SU-DHL-6 (cell line): ENCODE measurements around the gene TBP.

Source experiments
- EZH2phosphoT487 ChIP-seq: fragments of 200-600 bp; sonication (generic), shearing (Covaris generic); conservative IDR thresholded peaks from 2 replicates; pipeline ENCODE4 v1.6.1; 2018; ENCODE audit warnings: mild to moderate bottlenecking, antibody characterized with exemption, low read length, moderate library complexity, mixed read lengths
- TF ChIP-seq, protein P1 (sequence below): fragments of 200-600 bp; sonication (generic); IDR thresholded peaks from one replicate; pipeline ENCODE4 v1.5.1; 2017; ENCODE audit warnings: antibody characterized with exemption, mild to moderate bottlenecking, low read length, moderate library complexity; ENCODE audit not compliant: insufficient read depth, poor library complexity, severe bottlenecking

DNA sequence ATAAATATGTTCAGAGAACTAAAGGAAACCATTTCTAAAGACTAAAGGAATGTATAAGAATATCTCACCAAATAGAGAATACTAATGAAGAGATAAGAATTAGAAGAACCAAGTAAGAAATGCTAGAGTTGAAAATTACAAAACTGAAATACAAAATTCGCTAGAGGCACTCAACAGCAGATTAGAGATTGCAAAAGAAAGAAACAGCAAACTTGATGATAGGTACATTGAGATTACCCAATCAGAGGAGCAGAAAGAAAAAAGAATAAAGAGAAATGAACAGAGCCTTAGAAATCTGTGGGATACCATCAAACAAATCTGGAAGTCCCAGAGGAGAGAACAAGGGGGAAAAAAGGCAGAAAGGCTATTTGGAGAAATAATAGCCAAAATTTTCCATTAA lies 36.6 kb downstream of the TBP start:
- TF ChIP-seq, protein P1, sequence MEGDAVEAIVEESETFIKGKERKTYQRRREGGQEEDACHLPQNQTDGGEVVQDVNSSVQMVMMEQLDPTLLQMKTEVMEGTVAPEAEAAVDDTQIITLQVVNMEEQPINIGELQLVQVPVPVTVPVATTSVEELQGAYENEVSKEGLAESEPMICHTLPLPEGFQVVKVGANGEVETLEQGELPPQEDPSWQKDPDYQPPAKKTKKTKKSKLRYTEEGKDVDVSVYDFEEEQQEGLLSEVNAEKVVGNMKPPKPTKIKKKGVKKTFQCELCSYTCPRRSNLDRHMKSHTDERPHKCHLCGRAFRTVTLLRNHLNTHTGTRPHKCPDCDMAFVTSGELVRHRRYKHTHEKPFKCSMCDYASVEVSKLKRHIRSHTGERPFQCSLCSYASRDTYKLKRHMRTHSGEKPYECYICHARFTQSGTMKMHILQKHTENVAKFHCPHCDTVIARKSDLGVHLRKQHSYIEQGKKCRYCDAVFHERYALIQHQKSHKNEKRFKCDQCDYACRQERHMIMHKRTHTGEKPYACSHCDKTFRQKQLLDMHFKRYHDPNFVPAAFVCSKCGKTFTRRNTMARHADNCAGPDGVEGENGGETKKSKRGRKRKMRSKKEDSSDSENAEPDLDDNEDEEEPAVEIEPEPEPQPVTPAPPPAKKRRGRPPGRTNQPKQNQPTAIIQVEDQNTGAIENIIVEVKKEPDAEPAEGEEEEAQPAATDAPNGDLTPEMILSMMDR: no peak
- no peak for TF ChIP-seq EZH2phosphoT487
